ENCODE measurements around the gene FADD. TPM values are rescaled to one million over a fixed set of nuclear protein-coding genes. Genes with fewer than 3 reads are reported as not detected.

FADD gene
- total RNA-seq, 4 donors from 2014 or later, result 23.9 to 34.5 (median 25.1) TPM

DNA sequence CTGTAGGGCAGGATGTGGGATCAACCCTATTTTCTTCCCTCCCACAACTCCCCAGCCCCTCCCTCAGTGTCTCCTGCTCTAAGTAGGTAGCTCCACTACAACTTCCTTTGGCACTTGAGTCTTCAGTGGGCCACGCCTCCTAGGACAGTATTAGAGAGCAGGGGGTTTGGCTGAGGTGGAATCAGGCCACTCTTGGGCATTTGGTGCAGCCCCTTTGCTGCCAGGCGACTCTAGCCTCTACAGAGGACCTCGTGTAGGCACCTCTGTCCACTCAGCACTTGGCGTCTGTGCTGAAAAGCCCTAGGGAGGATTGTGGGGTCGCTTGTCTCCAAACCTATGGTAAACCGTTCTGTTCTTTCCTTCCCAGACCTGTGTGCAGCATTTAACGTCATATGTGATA, 2.7 kb downstream of the FADD start:
- Histone ChIP-seq H3K4me1 (peaks cover 0 to 37% (median 19%) of the 10 kb centered on the region in 4 donors), H3K4me3 (no peak overlapping the region), H3K36me3 (peaks cover 0 to 37% (median 7%) of the 10 kb centered on the region in 3 donors), H3K27ac (no peak overlapping the region), H3K27me3 (no peaks in the 10 kb centered on the region), H3K9me3 (no peaks in the 10 kb centered on the region)
- TF ChIP-seq EP300 (IDR thresholded peaks at IDR 0.05), result no peak
- no peak for TF ChIP-seq POLR2A (IDR thresholded peaks at IDR 0.05)
- TF ChIP-seq, protein P1, sequence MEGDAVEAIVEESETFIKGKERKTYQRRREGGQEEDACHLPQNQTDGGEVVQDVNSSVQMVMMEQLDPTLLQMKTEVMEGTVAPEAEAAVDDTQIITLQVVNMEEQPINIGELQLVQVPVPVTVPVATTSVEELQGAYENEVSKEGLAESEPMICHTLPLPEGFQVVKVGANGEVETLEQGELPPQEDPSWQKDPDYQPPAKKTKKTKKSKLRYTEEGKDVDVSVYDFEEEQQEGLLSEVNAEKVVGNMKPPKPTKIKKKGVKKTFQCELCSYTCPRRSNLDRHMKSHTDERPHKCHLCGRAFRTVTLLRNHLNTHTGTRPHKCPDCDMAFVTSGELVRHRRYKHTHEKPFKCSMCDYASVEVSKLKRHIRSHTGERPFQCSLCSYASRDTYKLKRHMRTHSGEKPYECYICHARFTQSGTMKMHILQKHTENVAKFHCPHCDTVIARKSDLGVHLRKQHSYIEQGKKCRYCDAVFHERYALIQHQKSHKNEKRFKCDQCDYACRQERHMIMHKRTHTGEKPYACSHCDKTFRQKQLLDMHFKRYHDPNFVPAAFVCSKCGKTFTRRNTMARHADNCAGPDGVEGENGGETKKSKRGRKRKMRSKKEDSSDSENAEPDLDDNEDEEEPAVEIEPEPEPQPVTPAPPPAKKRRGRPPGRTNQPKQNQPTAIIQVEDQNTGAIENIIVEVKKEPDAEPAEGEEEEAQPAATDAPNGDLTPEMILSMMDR (IDR thresholded peaks at IDR 0.05), result no peak
- no peak for DNase-seq (ENCODE audit: low spot score in 2 of 2)
- 80 to 81% methylated on average over 7 of the region's 7 CpGs for WGBS, 2 donors

DNA sequence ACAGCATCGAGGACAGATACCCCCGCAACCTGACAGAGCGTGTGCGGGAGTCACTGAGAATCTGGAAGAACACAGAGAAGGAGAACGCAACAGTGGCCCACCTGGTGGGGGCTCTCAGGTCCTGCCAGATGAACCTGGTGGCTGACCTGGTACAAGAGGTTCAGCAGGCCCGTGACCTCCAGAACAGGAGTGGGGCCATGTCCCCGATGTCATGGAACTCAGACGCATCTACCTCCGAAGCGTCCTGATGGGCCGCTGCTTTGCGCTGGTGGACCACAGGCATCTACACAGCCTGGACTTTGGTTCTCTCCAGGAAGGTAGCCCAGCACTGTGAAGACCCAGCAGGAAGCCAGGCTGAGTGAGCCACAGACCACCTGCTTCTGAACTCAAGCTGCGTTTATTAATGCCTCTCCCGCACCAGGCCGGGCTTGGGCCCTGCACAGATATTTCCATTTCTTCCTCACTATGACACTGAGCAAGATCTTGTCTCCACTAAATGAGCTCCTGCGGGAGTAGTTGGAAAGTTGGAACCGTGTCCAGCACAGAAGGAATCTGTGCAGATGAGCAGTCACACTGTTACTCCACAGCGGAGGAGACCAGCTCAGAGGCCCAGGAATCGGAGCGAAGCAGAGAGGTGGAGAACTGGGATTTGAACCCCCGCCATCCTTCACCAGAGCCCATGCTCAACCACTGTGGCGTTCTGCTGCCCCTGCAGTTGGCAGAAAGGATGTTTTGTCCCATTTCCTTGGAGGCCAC, 3.3 kb downstream of the FADD start:
- no peak for TF ChIP-seq POLR2A (IDR thresholded peaks at IDR 0.05)
- no peak for TF ChIP-seq EP300 (IDR thresholded peaks at IDR 0.05)
- TF ChIP-seq, protein P1 (IDR thresholded peaks at IDR 0.05), result no peak

DNA sequence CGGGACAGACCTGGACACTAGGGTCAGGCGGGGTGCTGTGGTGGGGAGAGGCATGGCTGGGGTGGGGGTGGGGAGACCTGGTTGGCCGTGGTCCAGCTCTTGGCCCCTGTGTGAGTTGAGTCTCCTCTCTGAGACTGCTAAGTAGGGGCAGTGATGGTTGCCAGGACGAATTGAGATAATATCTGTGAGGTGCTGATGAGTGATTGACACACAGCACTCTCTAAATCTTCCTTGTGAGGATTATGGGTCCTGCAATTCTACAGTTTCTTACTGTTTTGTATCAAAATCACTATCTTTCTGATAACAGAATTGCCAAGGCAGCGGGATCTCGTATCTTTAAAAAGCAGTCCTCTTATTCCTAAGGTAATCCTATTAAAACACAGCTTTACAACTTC, 3.9 kb downstream of the FADD start:
- H3K36me3 ChIP-seq, result peaks cover 0 to 37% (median 7%) of the 10 kb centered on the region in 3 donors
- DNase-seq (ENCODE audit: low spot score in 2 of 2), result no peak
- H3K4me3 ChIP-seq, result no peak overlapping the region
- H3K9me3 ChIP-seq, result no peaks in the 10 kb centered on the region
- WGBS, 2 donors, result 81 to 91% methylated on average over 6 of the region's 6 CpGs
- no peak overlapping the region for H3K27ac ChIP-seq
- H3K4me1 ChIP-seq, result peaks cover 0 to 37% (median 19%) of the 10 kb centered on the region in 4 donors
- H3K27me3 ChIP-seq, result no peaks in the 10 kb centered on the region
- TF ChIP-seq EP300 (IDR thresholded peaks at IDR 0.05), result no peak
- TF ChIP-seq, protein P1 (IDR thresholded peaks at IDR 0.05), result no peak
- TF ChIP-seq POLR2A (IDR thresholded peaks at IDR 0.05), result no peak

More for the DNA sequence above, 3.3 kb downstream of the FADD start:
- DNase-seq (ENCODE audit: low spot score in 2 of 2), result no peak
- Histone ChIP-seq H3K4me3 (no peak overlapping the region), H3K9me3 (no peaks in the 10 kb centered on the region), H3K27ac (no peak overlapping the region), H3K36me3 (peaks cover 0 to 37% (median 7%) of the 10 kb centered on the region in 3 donors), H3K27me3 (no peaks in the 10 kb centered on the region), H3K4me1 (peaks cover 0 to 37% (median 19%) of the 10 kb centered on the region in 4 donors)
- WGBS, 2 donors, result 91 to 97% methylated on average over 22 of the region's 22 CpGs

DNA sequence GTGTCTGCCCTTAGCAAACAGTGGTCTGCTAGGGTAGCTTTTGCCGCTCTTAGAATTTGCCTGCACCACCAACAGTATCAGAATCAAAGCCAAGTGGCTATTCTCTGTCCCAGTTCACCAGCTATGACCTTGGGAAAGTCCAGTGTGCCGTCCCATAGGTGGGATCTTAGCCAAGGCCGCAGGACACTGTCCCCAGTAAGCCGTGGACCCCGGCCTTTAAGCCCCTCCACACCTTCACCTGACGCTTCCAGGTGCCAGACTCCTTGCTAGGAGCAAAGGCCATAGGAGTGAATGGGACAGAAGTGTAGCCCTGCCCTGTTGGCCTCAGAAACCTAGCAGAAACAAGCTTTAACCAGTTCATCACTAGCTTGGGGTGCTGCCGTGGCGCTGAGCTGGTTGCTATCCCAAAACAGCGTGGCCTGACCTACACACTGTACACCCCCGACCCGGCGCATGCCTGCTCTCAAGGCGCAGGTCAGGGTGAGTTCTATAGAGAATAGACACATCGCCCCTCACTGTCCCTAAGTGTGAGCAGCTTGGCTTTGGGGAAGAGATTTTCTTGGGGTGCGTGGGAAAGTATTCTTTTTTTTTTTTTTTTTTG, 4.5 kb downstream of the FADD start:
- H3K27ac ChIP-seq, result no peak overlapping the region
- WGBS, 2 donors, result 82 to 85% methylated on average over 15 of the region's 15 CpGs
- H3K4me1 ChIP-seq, result peaks cover 0 to 33% (median 14%) of the 10 kb centered on the region in 4 donors
- TF ChIP-seq EP300 (IDR thresholded peaks at IDR 0.05) (no peak), POLR2A (IDR thresholded peaks at IDR 0.05) (no peak)
- TF ChIP-seq, protein P1 (IDR thresholded peaks at IDR 0.05), result no peak
- H3K4me3 ChIP-seq, result no peak overlapping the region
- H3K27me3 ChIP-seq, result no peaks in the 10 kb centered on the region
- no peak for DNase-seq (ENCODE audit: low spot score in 2 of 2)
- no peaks in the 10 kb centered on the region for H3K9me3 ChIP-seq
- H3K36me3 ChIP-seq, result peaks cover 0 to 37% (median 7%) of the 10 kb centered on the region in 3 donors

DNA sequence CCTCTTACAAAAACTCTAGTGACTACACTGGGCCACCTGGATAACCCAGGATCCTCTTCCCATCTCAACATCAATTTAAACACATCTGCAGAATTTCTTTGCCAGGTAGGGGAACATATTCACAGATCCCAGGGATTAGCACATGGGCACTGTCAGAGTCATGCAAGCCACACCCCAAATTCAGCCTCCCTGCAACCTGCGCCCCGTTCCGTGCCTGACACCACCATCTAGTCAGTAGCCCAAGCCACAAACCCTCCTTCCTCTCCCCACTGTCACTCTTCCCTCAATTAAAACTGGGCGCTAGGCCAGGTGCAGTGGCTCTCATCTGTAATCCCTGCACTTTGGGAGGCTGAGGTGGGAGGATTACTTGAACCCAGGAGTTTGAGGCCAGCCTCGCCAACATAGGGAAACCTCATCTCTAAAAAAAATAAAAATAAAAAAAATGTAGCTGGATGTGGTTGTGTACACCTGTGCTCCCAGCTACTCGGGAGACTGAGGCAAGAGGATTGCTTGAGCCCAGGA, 6.4 kb downstream of the FADD start:
- Histone ChIP-seq H3K27ac (peak overlapping the region in 2 of 4 donors; percentile 34 to 53), H3K4me3 (no peak overlapping the region), H3K4me1 (peaks cover 0 to 23% (median 7%) of the 10 kb centered on the region in 4 donors), H3K9me3 (no peaks in the 10 kb centered on the region), H3K27me3 (no peaks in the 10 kb centered on the region), H3K36me3 (peaks cover 0 to 37% (median 7%) of the 10 kb centered on the region in 3 donors)
- WGBS, 2 donors, result 95% methylated on average over 6 of the region's 6 CpGs
- DNase-seq (ENCODE audit: low spot score in 2 of 2), result no peak
- TF ChIP-seq POLR2A (IDR thresholded peaks at IDR 0.05), result no peak
- TF ChIP-seq, protein P1 (IDR thresholded peaks at IDR 0.05), result no peak
- no peak for TF ChIP-seq EP300 (IDR thresholded peaks at IDR 0.05)

Measured in tibial nerve (tissue), 4 donors.